Nephron (organoid): Measurements from ENCODE around the gene ALK.

ENCODE experiments used
- H3K27ac Mint-ChIP-seq, 3 experiments: 2 replicates each; pipeline ENCODE4 v1.8.0; 2020; ENCODE audit warnings: mixed read lengths in 3 of 3, mild to moderate bottlenecking in 2 of 3, moderate library complexity in 1 of 3
- H3K27me3 Mint-ChIP-seq: 2 replicates; pipeline ENCODE4 v1.8.0; 2021; ENCODE audit warnings: low read depth, mild to moderate bottlenecking, moderate library complexity, mixed read lengths
- H3K36me3 Mint-ChIP-seq: 2 replicates; pipeline ENCODE4 v1.8.0; 2020; ENCODE audit warnings: low read depth, mixed read lengths
- H3K4me1 Mint-ChIP-seq: 2 replicates; pipeline ENCODE4 v1.8.0; 2020; ENCODE audit warnings: mixed read lengths
- H3K4me3 Mint-ChIP-seq, 3 experiments: 2 replicates each; pipeline ENCODE4 v1.8.0; 2020; ENCODE audit warnings: mild to moderate bottlenecking in 3 of 3, mixed read lengths in 3 of 3, moderate library complexity in 2 of 3
- H3K9me3 Mint-ChIP-seq: 2 replicates; pipeline ENCODE4 v1.8.0; 2020; ENCODE audit warnings: mixed read lengths
- TF ChIP-seq, protein P1 (sequence below), 3 experiments: fragments of 200-600 bp; sonication (generic); IDR thresholded peaks; one replicate each; pipeline ENCODE4 v1.5.0; 2021; ENCODE audit warnings: antibody characterized with exemption in 3 of 3; ENCODE audit not compliant: unreplicated experiment in 3 of 3

Gene ALK

DNA sequence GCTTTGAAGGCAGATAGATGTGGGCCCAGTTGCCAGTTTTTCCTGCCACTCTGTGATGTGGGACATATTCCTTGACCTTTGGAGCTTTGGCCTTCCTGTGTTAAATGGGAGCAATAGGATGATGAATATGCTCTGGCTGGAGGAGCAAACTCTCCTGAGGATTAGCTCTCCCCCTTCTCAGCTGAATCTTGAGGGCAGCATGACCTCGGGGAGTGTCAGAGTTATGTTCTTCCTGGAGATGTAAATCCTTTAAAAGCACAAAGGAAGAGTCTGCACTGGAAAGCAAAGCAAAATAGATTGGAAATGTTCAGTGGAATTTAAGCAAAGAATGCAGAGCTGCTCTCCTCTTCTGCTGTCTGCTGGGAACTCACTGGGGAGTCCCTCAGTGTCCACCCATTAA, 160.1 kb downstream of the ALK start:
- Mint-ChIP-seq H3K4me1 (peaks cover 29% of the 10 kb centered on the region), H3K36me3 (no peaks in the 10 kb centered on the region), H3K27me3 (peaks cover 16% of the 10 kb centered on the region), H3K27ac (peak overlapping the region; percentile 7 to 82 (median 13)), H3K9me3 (no peaks in the 10 kb centered on the region), H3K4me3 (no peak overlapping the region)
- TF ChIP-seq, protein P1, sequence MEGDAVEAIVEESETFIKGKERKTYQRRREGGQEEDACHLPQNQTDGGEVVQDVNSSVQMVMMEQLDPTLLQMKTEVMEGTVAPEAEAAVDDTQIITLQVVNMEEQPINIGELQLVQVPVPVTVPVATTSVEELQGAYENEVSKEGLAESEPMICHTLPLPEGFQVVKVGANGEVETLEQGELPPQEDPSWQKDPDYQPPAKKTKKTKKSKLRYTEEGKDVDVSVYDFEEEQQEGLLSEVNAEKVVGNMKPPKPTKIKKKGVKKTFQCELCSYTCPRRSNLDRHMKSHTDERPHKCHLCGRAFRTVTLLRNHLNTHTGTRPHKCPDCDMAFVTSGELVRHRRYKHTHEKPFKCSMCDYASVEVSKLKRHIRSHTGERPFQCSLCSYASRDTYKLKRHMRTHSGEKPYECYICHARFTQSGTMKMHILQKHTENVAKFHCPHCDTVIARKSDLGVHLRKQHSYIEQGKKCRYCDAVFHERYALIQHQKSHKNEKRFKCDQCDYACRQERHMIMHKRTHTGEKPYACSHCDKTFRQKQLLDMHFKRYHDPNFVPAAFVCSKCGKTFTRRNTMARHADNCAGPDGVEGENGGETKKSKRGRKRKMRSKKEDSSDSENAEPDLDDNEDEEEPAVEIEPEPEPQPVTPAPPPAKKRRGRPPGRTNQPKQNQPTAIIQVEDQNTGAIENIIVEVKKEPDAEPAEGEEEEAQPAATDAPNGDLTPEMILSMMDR (IDR thresholded peaks at IDR 0.05; ENCODE audit: unreplicated experiment in 3 of 3), result no peak

DNA sequence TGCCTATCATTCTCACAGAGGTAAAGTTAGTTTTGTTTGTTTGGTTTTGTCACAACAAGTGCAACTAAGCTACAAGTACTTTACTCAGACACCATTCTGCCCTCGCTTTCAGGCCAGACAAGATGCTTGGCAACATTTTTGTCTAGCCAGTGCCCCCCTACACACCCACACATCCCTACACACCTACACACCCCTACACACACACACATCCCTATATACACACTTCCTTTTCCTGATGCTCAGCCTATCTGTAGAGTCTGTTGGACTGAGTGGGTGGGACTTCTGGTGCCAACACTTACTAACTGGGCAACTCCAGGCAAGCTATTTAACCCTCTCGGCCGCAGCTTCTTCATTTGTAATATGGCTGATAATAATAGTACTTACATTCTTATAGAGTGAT, 161.4 kb downstream of the ALK start:
- TF ChIP-seq, protein P1 (IDR thresholded peaks at IDR 0.05; ENCODE audit: unreplicated experiment in 3 of 3), result no peak
- no peak overlapping the region for H3K4me3 Mint-ChIP-seq

DNA sequence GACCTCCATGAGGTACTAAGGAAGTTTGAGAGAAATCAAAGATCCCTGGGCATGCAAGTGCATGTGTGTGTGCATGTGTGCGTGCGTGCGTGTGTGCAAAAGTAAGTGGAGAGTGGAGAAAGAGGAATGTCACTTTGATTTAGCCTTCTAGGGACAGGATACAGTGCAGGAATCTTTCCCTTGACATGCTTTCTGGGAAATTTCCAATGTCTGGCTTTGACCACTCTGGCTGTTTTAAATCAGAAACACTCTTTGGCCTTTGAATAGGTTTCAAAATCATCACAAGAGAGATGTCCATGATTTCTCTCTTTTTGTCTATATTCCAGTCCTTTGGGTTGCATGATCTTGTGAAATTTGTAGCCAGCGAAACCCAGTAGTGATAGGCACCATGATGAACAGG, 162.0 kb downstream of the ALK start:
- Mint-ChIP-seq H3K4me3 (no peak overlapping the region), H3K9me3 (no peaks in the 10 kb centered on the region), H3K27ac (peak overlapping the region in 1 of 3 experiments; percentile 22), H3K4me1 (peaks cover 29% of the 10 kb centered on the region), H3K27me3 (peaks cover 12% of the 10 kb centered on the region), H3K36me3 (no peaks in the 10 kb centered on the region)
- TF ChIP-seq, protein P1 (IDR thresholded peaks at IDR 0.05; ENCODE audit: unreplicated experiment in 3 of 3), result no peak

More for the DNA sequence above, 161.4 kb downstream of the ALK start:
- Mint-ChIP-seq H3K27ac (peak overlapping the region in 2 of 3 experiments; percentile 4 to 5), H3K4me1 (peaks cover 29% of the 10 kb centered on the region), H3K36me3 (no peaks in the 10 kb centered on the region), H3K9me3 (no peaks in the 10 kb centered on the region), H3K27me3 (peaks cover 16% of the 10 kb centered on the region)

DNA sequence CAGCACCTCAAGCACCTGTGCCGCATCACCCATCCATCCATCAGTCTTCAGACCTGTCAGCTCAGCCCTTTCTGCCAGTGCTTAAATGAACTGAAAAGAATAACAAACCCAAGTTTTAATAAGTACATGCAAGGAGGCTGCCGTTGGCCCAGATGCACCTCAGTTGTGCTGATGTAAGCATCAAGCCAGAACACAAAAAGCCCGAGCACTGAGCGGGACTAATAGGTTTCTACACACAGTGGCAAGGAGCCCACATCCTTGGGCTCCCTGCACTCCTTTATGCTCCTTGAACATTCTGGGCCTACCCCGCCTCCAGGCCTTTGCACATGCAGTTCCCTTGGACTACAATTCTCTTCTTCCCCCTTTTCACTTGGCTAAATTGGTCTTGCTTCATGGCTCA, 165.6 kb downstream of the ALK start:
- TF ChIP-seq, protein P1 (IDR thresholded peaks at IDR 0.05; ENCODE audit: unreplicated experiment in 3 of 3), result no peak
- Mint-ChIP-seq H3K36me3 (no peaks in the 10 kb centered on the region), H3K9me3 (no peaks in the 10 kb centered on the region), H3K27ac (peak overlapping the region in 2 of 3 experiments; percentile 63 to 69), H3K4me1 (peaks cover 30% of the 10 kb centered on the region), H3K4me3 (no peak overlapping the region), H3K27me3 (peaks cover 12% of the 10 kb centered on the region)

DNA sequence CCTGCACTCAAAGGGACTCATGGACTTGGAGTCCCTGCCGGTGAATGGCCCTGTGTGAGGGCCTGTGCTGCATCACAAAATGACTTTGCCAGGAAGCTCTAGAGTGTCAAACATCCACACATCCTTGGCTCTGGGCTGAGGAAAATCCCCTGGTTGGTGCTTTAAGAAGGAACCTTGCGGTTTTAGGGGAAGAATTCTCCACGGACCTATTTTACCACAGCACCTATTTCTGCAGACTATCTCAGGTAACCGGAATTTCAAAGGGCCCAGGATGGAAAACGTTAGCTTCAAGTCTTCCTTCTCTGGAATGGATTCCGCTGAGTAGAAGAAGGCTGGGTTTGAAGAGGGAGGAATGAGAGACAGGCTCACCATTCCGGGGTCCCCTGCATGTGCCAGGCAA, 166.2 kb downstream of the ALK start:
- Mint-ChIP-seq H3K9me3 (no peaks in the 10 kb centered on the region), H3K4me3 (no peak overlapping the region), H3K27me3 (peaks cover 11% of the 10 kb centered on the region), H3K36me3 (no peaks in the 10 kb centered on the region), H3K27ac (no peak overlapping the region), H3K4me1 (peaks cover 29% of the 10 kb centered on the region)
- TF ChIP-seq, protein P1 (IDR thresholded peaks at IDR 0.05; ENCODE audit: unreplicated experiment in 3 of 3), result no peak

DNA sequence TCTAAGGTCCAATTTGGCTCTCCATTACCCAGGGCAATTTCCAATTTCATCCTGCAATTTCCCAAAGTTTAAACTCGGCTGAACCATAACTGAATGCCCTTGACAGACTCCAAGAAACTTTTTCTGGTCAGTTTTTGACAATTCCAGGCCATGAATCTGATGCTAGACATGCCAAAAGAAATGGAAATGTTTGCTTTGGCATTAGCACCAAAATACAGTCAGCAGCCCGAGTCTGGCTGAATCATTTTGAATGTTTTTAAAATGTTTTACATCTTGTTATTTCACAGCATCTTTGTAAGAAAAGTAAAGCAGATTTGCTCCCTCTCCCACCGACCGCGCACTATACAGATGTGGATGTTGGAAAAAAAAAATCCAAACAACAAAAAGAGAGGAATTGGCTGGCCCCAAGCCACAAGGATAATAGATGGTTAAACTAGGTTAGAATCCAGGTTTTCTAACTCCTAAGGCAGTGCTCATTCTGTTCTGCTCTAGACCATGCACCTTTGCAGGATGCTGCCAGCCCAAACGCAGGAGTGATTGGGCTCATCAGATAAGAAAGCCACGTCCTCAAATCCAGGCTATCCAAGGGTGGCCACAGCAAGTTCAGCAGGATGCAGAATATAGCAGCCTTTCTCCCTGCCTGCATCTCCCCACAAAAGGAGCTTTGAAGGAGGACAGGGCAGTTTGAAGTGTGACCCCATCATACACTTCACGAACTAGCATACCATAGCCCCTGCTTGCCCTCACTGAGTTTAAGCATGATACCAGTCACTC, 167.5 kb downstream of the ALK start:
- Mint-ChIP-seq H3K27ac (no peak overlapping the region), H3K36me3 (no peaks in the 10 kb centered on the region), H3K27me3 (peaks cover 13% of the 10 kb centered on the region), H3K4me1 (peaks cover 24% of the 10 kb centered on the region), H3K4me3 (no peak overlapping the region), H3K9me3 (no peaks in the 10 kb centered on the region)
- TF ChIP-seq, protein P1 (IDR thresholded peaks at IDR 0.05; ENCODE audit: unreplicated experiment in 3 of 3), result no peak
